Upper lobe of left lung (tissue), 6 donors: ENCODE results near the gene EML2. TPM values are rescaled to one million over a fixed set of nuclear protein-coding genes. Genes with fewer than 3 reads are reported as not detected.

Experiments
- ATAC-seq, 2 donors: fragments of 200-7000 bp; cut with Tn5 transposase; one replicate each; pipeline ENCODE4 v1.9.1; 2022; ENCODE audit warnings: mild to moderate bottlenecking in 2 of 2, moderate library complexity in 2 of 2; ENCODE audit not compliant: low FRiP score in 2 of 2
- DNase-seq, 2 donors: peaks; one replicate each; pipeline ENCODE4 v3.0.0-alpha.2; 2019 to 2020
- H3K27ac ChIP-seq, 4 donors: fragments of 200-600 bp; sonication (generic); one replicate each; pipeline ENCODE4 v1.5.1; 2016 to 2019
- H3K27me3 ChIP-seq, 4 donors: fragments of 200-600 bp; sonication (generic); one replicate each; pipeline ENCODE4 v1.5.1; 2017 to 2019
- H3K36me3 ChIP-seq, 4 donors: fragments of 200-600 bp; sonication (generic); one replicate each; pipeline ENCODE4 v1.5.1; 2016 to 2019
- H3K4me1 ChIP-seq, 4 donors: fragments of 200-600 bp; sonication (generic); one replicate each; pipeline ENCODE4 v1.5.1; 2018 to 2019
- H3K4me3 ChIP-seq, 4 donors: fragments of 200-600 bp; sonication (generic); one replicate each; pipeline ENCODE4 v1.5.1; 2017 to 2019; ENCODE audit warnings: mild to moderate bottlenecking in 2 of 4, moderate library complexity in 1 of 4
- H3K9me3 ChIP-seq, 4 donors: fragments of 200-600 bp; sonication (generic); one replicate each; pipeline ENCODE4 v1.5.1; 2018 to 2019
- EP300 ChIP-seq, 4 donors: sonication (generic); formaldehyde crosslinking; IDR thresholded peaks; one replicate each; pipeline ENCODE4 v1.5.1; 2017; ENCODE audit warnings: antibody characterized with exemption in 4 of 4, control low read depth in 2 of 4
- POLR2A ChIP-seq, 4 donors: fragments of 450-650 bp; IDR thresholded peaks; one replicate each; pipeline ENCODE4 v1.5.1; 2016 to 2017; ENCODE audit warnings: antibody characterized with exemption in 4 of 4, mild to moderate bottlenecking in 2 of 4
- POLR2AphosphoS5 ChIP-seq, 2 donors: sonication (generic); formaldehyde crosslinking; IDR thresholded peaks; one replicate each; pipeline ENCODE4 v1.5.1; 2017; ENCODE audit warnings: antibody characterized with exemption in 2 of 2
- WGBS, 2 donors: methylation state at CpG; one replicate each; pipeline ENCODE4 v1.1.5; 2017 to 2018; 5-methylcytosine and 5-hydroxymethylcytosine counted together
- small RNA-seq, 4 donors: library from RNA; depleted of rRNA; stranded (forward); fragments of <200 nt; gene quantifications; one replicate each; pipeline ENCODE3, GENCODE V24; 2016
- total RNA-seq, 6 donors: library from RNA; depleted of rRNA in 4 of 6; stranded (reverse); fragments of >200 nt in 4 of 6; gene quantifications; one replicate each; pipeline versions ENCODE4 v1.1.0 to v1.2.1, GENCODE V29; 2016 to 2021
- TF ChIP-seq, protein P1 (sequence below), 6 experiments: fragments of 450-650 bp in 4 of 6; fragments of 200-600 bp in 2 of 6; sonication (generic) in 2 of 6; IDR thresholded peaks; one replicate each; pipeline ENCODE4 v1.5.1; 2016 to 2019; ENCODE audit warnings: antibody characterized with exemption in 6 of 6
- donor health status: DM: no; HTN: no; CAD: no; lungs with moderate emphysema.
- donor health status: DM: no; HTN: yes; CAD: no; lungs with severe emphysema.

The EML2 gene
- total RNA-seq, 6 donors from 2014 or later: 34.1 to 70.2 (median 48.2) TPM

DNA sequence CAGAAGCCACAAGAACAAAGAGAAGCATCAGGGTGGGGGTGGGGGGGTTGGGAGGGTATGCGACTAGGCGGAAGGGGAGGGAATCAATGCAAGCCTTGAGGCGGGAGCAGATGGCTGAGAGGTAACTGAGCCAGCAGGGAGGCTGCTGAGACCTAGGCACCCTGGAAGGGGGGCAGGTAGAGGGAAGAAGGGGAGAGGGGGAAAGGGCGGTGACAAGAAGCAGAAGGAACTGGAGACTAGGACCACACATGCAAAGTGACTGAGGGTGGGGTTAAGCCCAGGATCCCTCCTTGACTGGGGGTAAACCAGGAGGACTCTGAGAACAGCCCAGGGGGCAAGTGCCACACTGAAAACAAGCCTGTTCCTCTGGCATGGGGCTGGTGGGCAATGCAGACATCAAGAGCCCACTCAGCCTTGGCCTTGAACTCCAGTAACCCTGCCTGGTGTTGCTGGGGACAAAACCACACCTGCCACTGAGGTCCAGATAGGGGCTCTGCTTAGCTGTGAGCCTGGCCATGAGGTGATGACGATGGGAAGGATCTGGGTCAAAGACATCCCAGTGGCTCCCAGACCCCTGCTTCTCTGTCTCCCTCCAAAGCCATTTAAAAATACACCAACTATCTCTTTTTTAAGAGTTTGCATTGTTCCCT, 74.9 kb downstream of the EML2 start:
- DNase-seq (no peak), ATAC-seq (no peak)
- no peaks in the 10 kb centered on the region for H3K36me3 ChIP-seq
- H3K4me1 ChIP-seq: no peaks in the 10 kb centered on the region
- no peak for TF ChIP-seq POLR2A (IDR thresholded peaks at IDR 0.05)
- no peak overlapping the region for H3K27ac ChIP-seq
- no peaks in the 10 kb centered on the region for H3K9me3 ChIP-seq
- no peak overlapping the region for H3K4me3 ChIP-seq
- 75 to 88% methylated on average over 5 of the region's 5 CpGs for WGBS, 2 donors
- H3K27me3 ChIP-seq: no peaks in the 10 kb centered on the region

DNA sequence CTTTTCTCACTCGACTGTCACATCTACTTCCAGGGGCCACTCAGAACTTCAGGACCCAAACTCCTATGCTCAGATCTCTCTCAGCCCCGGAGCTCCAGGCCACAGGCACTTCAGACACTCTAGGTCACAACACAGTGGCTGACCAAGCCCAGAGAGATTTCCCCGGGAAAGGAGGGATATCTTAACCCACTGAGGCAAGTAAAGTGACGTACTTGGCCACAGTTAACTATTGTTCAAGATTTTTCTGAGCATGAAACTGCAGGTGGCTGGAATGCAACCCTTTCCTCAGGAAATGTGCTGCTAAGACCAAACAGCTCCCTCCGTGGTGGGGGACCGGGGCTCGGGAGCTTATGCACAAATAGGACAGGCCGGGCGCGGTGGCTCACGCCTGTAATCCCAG, 78.5 kb downstream of the EML2 start:
- ATAC-seq: no peak
- Histone ChIP-seq H3K27me3 (no peaks in the 10 kb centered on the region), H3K27ac (no peak overlapping the region), H3K36me3 (no peaks in the 10 kb centered on the region), H3K9me3 (no peaks in the 10 kb centered on the region), H3K4me3 (no peak overlapping the region), H3K4me1 (peaks cover 0 to 7% (median 0%) of the 10 kb centered on the region in 4 donors)
- DNase-seq: no peak
- 86 to 97% methylated on average over 9 to 11 of the region's 11 CpGs for WGBS, 2 donors
- TF ChIP-seq POLR2AphosphoS5 (IDR thresholded peaks at IDR 0.05) (no peak), POLR2A (IDR thresholded peaks at IDR 0.05) (no peak), EP300 (IDR thresholded peaks at IDR 0.05) (no peak)
- TF ChIP-seq, protein P1, sequence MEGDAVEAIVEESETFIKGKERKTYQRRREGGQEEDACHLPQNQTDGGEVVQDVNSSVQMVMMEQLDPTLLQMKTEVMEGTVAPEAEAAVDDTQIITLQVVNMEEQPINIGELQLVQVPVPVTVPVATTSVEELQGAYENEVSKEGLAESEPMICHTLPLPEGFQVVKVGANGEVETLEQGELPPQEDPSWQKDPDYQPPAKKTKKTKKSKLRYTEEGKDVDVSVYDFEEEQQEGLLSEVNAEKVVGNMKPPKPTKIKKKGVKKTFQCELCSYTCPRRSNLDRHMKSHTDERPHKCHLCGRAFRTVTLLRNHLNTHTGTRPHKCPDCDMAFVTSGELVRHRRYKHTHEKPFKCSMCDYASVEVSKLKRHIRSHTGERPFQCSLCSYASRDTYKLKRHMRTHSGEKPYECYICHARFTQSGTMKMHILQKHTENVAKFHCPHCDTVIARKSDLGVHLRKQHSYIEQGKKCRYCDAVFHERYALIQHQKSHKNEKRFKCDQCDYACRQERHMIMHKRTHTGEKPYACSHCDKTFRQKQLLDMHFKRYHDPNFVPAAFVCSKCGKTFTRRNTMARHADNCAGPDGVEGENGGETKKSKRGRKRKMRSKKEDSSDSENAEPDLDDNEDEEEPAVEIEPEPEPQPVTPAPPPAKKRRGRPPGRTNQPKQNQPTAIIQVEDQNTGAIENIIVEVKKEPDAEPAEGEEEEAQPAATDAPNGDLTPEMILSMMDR (IDR thresholded peaks at IDR 0.05): no peak

GRCh38 chr19:45560038-45560437, 79.2 kb downstream of the EML2 start:
- 90 to 97% methylated on average over 5 of the region's 5 CpGs for WGBS, 2 donors
- peak in 1 of 2 donors; percentile 8 for ATAC-seq

More at GRCh38 chr19:45560038-45560437, 79.2 kb downstream of the EML2 start:
- no peaks in the 10 kb centered on the region for H3K36me3 ChIP-seq
- H3K27me3 ChIP-seq: no peaks in the 10 kb centered on the region
- DNase-seq: no peak
- H3K4me1 ChIP-seq: peaks cover 0 to 7% (median 0%) of the 10 kb centered on the region in 4 donors
- TF ChIP-seq, protein P1 (IDR thresholded peaks at IDR 0.05): no peak
- TF ChIP-seq EP300 (IDR thresholded peaks at IDR 0.05) (no peak), POLR2A (IDR thresholded peaks at IDR 0.05) (no peak), POLR2AphosphoS5 (IDR thresholded peaks at IDR 0.05) (no peak)
- no peaks in the 10 kb centered on the region for H3K9me3 ChIP-seq
- H3K4me3 ChIP-seq: no peak overlapping the region
- H3K27ac ChIP-seq: no peak overlapping the region

Small RNA genes lying within 50 kb of the gene (small RNA-seq; reads per million reads assigned to genes)
- gene MIR642A (0 to 0.85 (median 0.27) reads per million in 4 donors), gene RN7SL836P (0.12 to 0.44 (median 0.17) reads per million in 4 donors)

Other genes starting within 250 kb of the EML2 start
- 10 to 100 TPM; 27.8 to 76.2 (median 57.5) TPM for gene PPP1R13L, start 234.3 kb downstream of the EML2 start, total RNA-seq
- gene POLR1G, start 232.8 kb downstream of the EML2 start, total RNA-seq: 1 to 10 TPM; 1.0 to 7.7 (median 5.8) TPM
- 100 to 1,000 TPM in 1 of 6 donors, 10 to 100 TPM in 5; 53.7 to 102 (median 76.2) TPM for gene ERCC1, start 215.5 kb downstream of the EML2 start, total RNA-seq
- 100 to 1,000 TPM in 2 of 6 donors, 10 to 100 TPM in 2, 1 to 10 TPM in 1, not detected in 1; 8.8 to 152 (median 94.9) TPM for gene FOSB, start 171.4 kb downstream of the EML2 start, total RNA-seq
- gene RTN2, start 142.3 kb downstream of the EML2 start, total RNA-seq: 10 to 100 TPM in 3 of 6 donors, 1 to 10 TPM in 3; 5.2 to 17.8 (median 11.1) TPM
- 1 to 10 TPM in 3 of 6 donors, under 1 TPM in 2, not detected in 1; 0.89 to 6.3 (median 1.1) TPM for gene PPM1N, start 141.0 kb downstream of the EML2 start, total RNA-seq
- 100 to 1,000 TPM in 4 of 6 donors, 10 to 100 TPM in 2; 68.1 to 266 (median 143) TPM for gene VASP, start 131.9 kb downstream of the EML2 start, total RNA-seq
- gene OPA3, start 54.6 kb downstream of the EML2 start, total RNA-seq: 10 to 100 TPM in 5 of 6 donors, 1 to 10 TPM in 1; 9.9 to 14.3 (median 12.7) TPM
- gene GPR4, start 37.2 kb downstream of the EML2 start, total RNA-seq: 10 to 100 TPM in 2 of 6 donors, 1 to 10 TPM in 4; 1.0 to 22.1 (median 6.8) TPM
- 10 to 100 TPM in 1 of 6 donors, 1 to 10 TPM in 5; 2.9 to 17.8 (median 6.0) TPM for gene GIPR, start 28.8 kb upstream of the EML2 start, total RNA-seq
- gene SNRPD2, start 52.6 kb upstream of the EML2 start, total RNA-seq: 100 to 1,000 TPM in 5 of 6 donors, 10 to 100 TPM in 1; 58.7 to 261 (median 161) TPM
- gene QPCTL, start 53.3 kb upstream of the EML2 start, total RNA-seq: 10 to 100 TPM in 3 of 6 donors, 1 to 10 TPM in 3; 7.1 to 18.3 (median 10.1) TPM
- 10 to 100 TPM; 12.0 to 21.1 (median 20.6) TPM for gene FBXO46, start 91.5 kb upstream of the EML2 start, total RNA-seq
- gene MEIOSIN, start 94.0 kb upstream of the EML2 start, total RNA-seq: not detected
- 10 to 100 TPM in 4 of 6 donors, 1 to 10 TPM in 2; 6.2 to 36.7 (median 17.8) TPM for gene SIX5, start 129.9 kb upstream of the EML2 start, total RNA-seq
- 100 to 1,000 TPM in 1 of 6 donors, 10 to 100 TPM in 5; 24.2 to 192 (median 43.8) TPM for gene DMPK, start 143.1 kb upstream of the EML2 start, total RNA-seq
- gene DMWD, start 153.4 kb upstream of the EML2 start, total RNA-seq: 100 to 1,000 TPM in 1 of 6 donors, 10 to 100 TPM in 5; 29.4 to 109 (median 57.4) TPM
- gene RSPH6A, start 175.9 kb upstream of the EML2 start, total RNA-seq: 1 to 10 TPM in 1 of 6 donors, under 1 TPM in 3, not detected in 2; 0.15 to 5.2 (median 0.32) TPM
- gene SYMPK, start 223.8 kb upstream of the EML2 start, total RNA-seq: 100 to 1,000 TPM in 2 of 6 donors, 10 to 100 TPM in 4; 35.0 to 345 (median 76.0) TPM
- gene FOXA3, start 224.9 kb upstream of the EML2 start, total RNA-seq: 1 to 10 TPM in 1 of 6 donors, under 1 TPM in 2, not detected in 3; 0.46 to 1.2 (median 0.46) TPM
- gene IRF2BP1, start 246.7 kb upstream of the EML2 start, total RNA-seq: 10 to 100 TPM; 23.2 to 36.5 (median 30.5) TPM